ENCODE data around the gene LRRC59. TPM values are rescaled to one million over a fixed set of nuclear protein-coding genes. Genes with fewer than 3 reads are reported as not detected.
"Not testable (repeated sequence)": the region's sequence is repeated elsewhere in the genome, so short reads cannot be mapped to it uniquely, and the experiment has no call there.

The LRRC59 gene
- polyA plus RNA-seq, 10 donors, result 48.6 to 77.5 (median 53.2) TPM

- no peak for DNase-seq
Observed at GRCh38 chr17:50348522-50349242, 48.6 kb downstream of the LRRC59 start.

GRCh38 chr17:50347894-50348291, 49.4 kb downstream of the LRRC59 start:
- DNase-seq, result no peak

GRCh38 chr17:50347117-50347893, 50.0 kb downstream of the LRRC59 start:
- no peak for DNase-seq

- DNase-seq, result peak in 2 of 3 donors; percentile 27 to 69
Observed at GRCh38 chr17:50346313-50347116, 50.8 kb downstream of the LRRC59 start.

- DNase-seq, result peak; percentile 89 to 93 (median 93)
Observed at GRCh38 chr17:50345432-50346312, 51.7 kb downstream of the LRRC59 start, which contains the start of gene XYLT2. Gene XYLT2, plus strand, starts transcription at chr17:50346126. Its CDS starts 15 bp downstream, at chr17:50346141.

- peak in 1 of 3 donors; percentile 40 for DNase-seq
Observed at GRCh38 chr17:50344731-50345365, 52.5 kb downstream of the LRRC59 start.

- DNase-seq, result no peak
Observed at GRCh38 chr17:50339381-50339780, 57.9 kb downstream of the LRRC59 start.

- DNase-seq, result no peak
Observed at GRCh38 chr17:50338645-50339044, 58.7 kb downstream of the LRRC59 start.

GRCh38 chr17:50337956-50338355, 59.4 kb downstream of the LRRC59 start:
- no peak for DNase-seq

GRCh38 chr17:50333291-50334057, 63.8 kb downstream of the LRRC59 start:
- not testable (repeated sequence) for DNase-seq

GRCh38 chr17:50332196-50332595, 65.1 kb downstream of the LRRC59 start:
- no peak for DNase-seq

Other genes starting within 250 kb of the LRRC59 start
- 10 to 100 TPM; 32.0 to 56.5 (median 40.3) TPM for gene PPP1R9B, start 246.8 kb downstream of the LRRC59 start, polyA plus RNA-seq (ENCODE audit: insufficient read length in 10 of 10)
- 100 to 1,000 TPM; 170 to 300 (median 255) TPM for gene SGCA, start 231.5 kb downstream of the LRRC59 start, polyA plus RNA-seq (ENCODE audit: insufficient read length in 10 of 10)
- gene COL1A1, start 195.9 kb downstream of the LRRC59 start, polyA plus RNA-seq (ENCODE audit: insufficient read length in 10 of 10), result 1,000 to 10,000 TPM; 3,506 to 9,520 (median 4,699) TPM
- 1 to 10 TPM in 7 of 10 donors, under 1 TPM in 3; 0.64 to 2.1 (median 1.3) TPM for gene TMEM92, start 123.1 kb downstream of the LRRC59 start, polyA plus RNA-seq (ENCODE audit: insufficient read length in 10 of 10)
- 10 to 100 TPM; 17.1 to 21.4 (median 19.4) TPM for gene XYLT2, start 51.4 kb downstream of the LRRC59 start, polyA plus RNA-seq (ENCODE audit: insufficient read length in 10 of 10)
- 10 to 100 TPM; 47.2 to 61.7 (median 54.9) TPM for gene MRPL27, start 24.3 kb downstream of the LRRC59 start, polyA plus RNA-seq (ENCODE audit: insufficient read length in 10 of 10)
- gene EME1, start 24.3 kb downstream of the LRRC59 start, polyA plus RNA-seq (ENCODE audit: insufficient read length in 10 of 10), result 1 to 10 TPM; 3.9 to 6.7 (median 5.3) TPM
- 10 to 100 TPM; 42.8 to 77.0 (median 58.3) TPM for gene ACSF2, start 28.7 kb upstream of the LRRC59 start, polyA plus RNA-seq (ENCODE audit: insufficient read length in 10 of 10)
- 1 to 10 TPM; 2.1 to 9.2 (median 5.1) TPM for gene CHAD, start 71.4 kb upstream of the LRRC59 start, polyA plus RNA-seq (ENCODE audit: insufficient read length in 10 of 10)
- gene RSAD1, start 81.3 kb upstream of the LRRC59 start, polyA plus RNA-seq (ENCODE audit: insufficient read length in 10 of 10), result 10 to 100 TPM; 28.9 to 41.9 (median 32.7) TPM
- gene MYCBPAP, start 110.9 kb upstream of the LRRC59 start, polyA plus RNA-seq (ENCODE audit: insufficient read length in 10 of 10), result 1 to 10 TPM in 5 of 10 donors, under 1 TPM in 5; 0.44 to 1.2 (median 0.97) TPM
- 1 to 10 TPM in 6 of 10 donors, under 1 TPM in 4; 0.81 to 3.5 (median 1.3) TPM for gene EPN3, start 135.2 kb upstream of the LRRC59 start, polyA plus RNA-seq (ENCODE audit: insufficient read length in 10 of 10)
- 10 to 100 TPM; 19.6 to 35.7 (median 27.1) TPM for gene SPATA20, start 149.7 kb upstream of the LRRC59 start, polyA plus RNA-seq (ENCODE audit: insufficient read length in 10 of 10)
- gene CACNA1G, start 163.2 kb upstream of the LRRC59 start, polyA plus RNA-seq (ENCODE audit: insufficient read length in 10 of 10), result 10 to 100 TPM in 2 of 10 donors, 1 to 10 TPM in 8; 6.4 to 15.2 (median 7.7) TPM
- 1 to 10 TPM in 1 of 10 donors, under 1 TPM in 9; 0.12 to 1.7 (median 0.67) TPM for gene ABCC3, start 237.4 kb upstream of the LRRC59 start, polyA plus RNA-seq (ENCODE audit: insufficient read length in 10 of 10)

Measured in muscle of back (tissue), 11 donors.